AML-193 (cell line): ENCODE measurements around the gene ABCB8.
"Not testable (repeated sequence)": the region's sequence is repeated elsewhere in the genome, so short reads cannot be mapped to it uniquely, and the experiment has no call there.

Source experiments
- DNase-seq, 2 experiments: peaks; one replicate each; lab custom pipeline; 2025; lab: John Stamatoyannopoulos, UW

ABCB8 gene

GRCh38 chr7:150998341-150998740 is 29.9 kb upstream of the ABCB8 start:
- no peak for DNase-seq

GRCh38 chr7:150999001-150999400 is 29.2 kb upstream of the ABCB8 start:
- DNase-seq = no peak

DNA sequence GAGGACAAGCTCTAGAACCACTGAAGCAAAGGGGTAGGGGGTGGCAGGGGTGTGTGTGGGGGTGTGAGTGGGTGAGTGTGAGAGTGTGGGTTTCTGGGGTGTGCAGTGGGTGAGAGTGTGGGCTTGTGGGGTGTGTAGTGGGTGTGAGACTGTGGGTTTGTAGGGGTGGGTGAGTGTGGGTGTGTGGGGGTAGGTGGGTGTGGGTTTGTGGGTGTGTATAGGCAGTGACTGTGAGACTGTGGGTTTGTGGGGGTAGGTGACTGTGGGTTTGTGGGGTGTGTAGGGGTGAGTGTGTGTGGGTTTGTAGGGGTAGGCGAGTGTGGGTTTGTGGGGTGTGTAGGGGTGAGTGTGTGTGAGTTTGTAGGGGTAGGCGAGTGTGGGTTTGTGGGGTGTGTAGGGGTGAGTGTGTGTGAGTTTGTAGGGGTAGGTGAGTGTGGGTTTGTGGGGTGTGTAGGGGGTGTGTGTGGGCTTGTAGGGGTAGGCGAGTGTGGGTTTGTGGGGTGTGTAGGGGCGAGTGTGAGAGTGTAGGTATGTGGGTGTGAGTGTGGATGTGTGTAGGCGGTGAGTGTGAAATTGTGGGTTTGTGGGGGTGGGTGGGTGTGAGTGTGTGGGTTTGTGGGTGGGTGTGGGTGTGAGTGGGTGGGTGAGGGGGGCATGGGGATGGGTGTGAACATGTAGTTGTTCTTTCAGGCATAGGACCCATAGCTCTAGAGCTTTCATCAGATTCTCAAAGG is 28.6 kb upstream of the ABCB8 start:
- no peak for DNase-seq

- no peak for DNase-seq
Observed at GRCh38 chr7:151000897-151001495, 27.3 kb upstream of the ABCB8 start.

- DNase-seq = no peak
Observed at GRCh38 chr7:151001546-151001945, 26.7 kb upstream of the ABCB8 start.

DNA sequence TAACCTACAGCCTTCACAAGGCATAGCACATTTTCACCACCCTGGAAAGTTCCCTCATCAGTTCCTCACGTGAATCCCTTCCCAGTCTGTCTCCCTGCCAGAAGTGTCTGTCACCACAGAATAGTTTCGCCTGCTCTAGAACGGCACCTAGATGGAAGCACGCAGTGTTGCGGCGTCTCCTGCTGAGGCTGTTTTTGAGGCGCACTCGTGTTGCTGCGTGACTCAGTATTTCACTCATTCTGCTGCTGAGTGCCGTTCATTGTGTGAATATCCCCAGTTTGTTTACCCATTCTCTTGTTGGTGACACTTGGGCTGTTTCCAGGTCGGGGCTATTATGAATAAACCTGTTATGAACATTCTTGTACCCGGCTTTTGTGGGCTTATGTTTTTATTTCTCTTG is 24.7 kb upstream of the ABCB8 start:
- no peak for DNase-seq

DNA sequence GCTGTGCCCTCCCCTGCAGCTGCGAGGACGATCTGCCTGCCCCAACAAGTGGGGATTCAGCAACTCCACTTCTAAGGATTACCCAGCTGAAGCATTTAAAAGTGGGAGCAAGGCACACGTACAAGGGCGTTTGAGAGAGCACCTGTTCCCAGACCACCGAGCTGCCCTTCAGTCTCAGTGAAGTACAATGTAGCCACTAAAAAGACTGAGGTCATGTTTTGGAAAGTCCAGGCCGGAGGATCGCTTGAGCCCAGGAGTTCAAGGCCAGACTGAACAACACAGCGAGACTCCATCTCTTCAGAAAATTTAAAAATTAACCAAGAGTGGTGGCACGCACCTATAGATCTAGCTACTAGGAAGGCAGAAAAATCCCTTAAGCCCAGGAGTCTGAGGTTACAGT is 22.7 kb upstream of the ABCB8 start:
- no peak for DNase-seq

- DNase-seq = no peak
Observed at GRCh38 chr7:151006590-151007300, 21.5 kb upstream of the ABCB8 start.

DNA sequence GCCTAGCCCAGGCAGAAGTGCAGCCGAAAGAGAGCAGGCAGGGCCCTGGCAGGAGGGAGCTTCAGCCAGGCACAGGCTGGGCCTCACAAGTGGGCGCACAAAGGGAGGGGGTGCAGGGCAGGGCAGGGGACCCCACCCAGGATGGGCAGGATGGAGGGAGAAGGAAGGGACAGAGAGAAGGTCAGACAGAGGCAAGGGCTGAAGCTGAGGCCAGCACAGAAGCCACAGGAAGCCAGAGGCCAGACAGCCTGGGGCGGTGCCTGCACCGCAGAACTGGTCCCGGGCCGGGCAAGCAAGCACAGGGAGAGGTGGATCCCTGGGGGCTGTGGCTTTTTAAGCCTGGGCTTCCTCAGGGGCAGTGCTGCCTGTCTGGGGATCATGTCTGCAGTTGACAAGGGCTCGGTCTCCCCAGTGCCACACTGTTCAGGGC is 20.8 kb upstream of the ABCB8 start:
- DNase-seq = no peak

GRCh38 chr7:151008143-151008510 is 20.1 kb upstream of the ABCB8 start:
- DNase-seq = no peak

- peak; percentile 36 to 40 for DNase-seq
Observed at GRCh38 chr7:151008511-151009323, 19.5 kb upstream of the ABCB8 start.

- DNase-seq = no peak
Observed at GRCh38 chr7:151009327-151010036, 18.8 kb upstream of the ABCB8 start.

GRCh38 chr7:151010037-151010306 is 18.3 kb upstream of the ABCB8 start:
- DNase-seq = no peak

GRCh38 chr7:151010307-151011096 is 17.7 kb upstream of the ABCB8 start:
- no peak for DNase-seq

DNA sequence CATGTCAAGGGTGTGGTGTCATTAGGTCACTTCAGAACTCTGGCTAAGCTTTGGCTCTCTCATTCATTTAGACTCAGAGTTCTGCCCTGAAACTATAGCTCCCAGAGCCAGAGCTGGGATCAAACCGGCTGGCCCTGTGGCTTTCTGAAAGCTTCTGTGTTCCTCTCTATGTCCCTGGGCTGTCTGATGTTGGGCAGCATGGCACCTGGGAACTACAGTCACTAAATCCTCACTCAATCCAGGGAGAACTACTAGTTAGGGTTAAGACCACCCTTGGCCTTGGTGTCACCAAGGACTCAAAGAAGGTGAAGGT is 17.2 kb upstream of the ABCB8 start:
- no peak for DNase-seq

- not testable (repeated sequence) for DNase-seq
Observed at GRCh38 chr7:151011616-151012015, 16.6 kb upstream of the ABCB8 start.

GRCh38 chr7:151012031-151012692 is 16.1 kb upstream of the ABCB8 start:
- DNase-seq = no peak

DNA sequence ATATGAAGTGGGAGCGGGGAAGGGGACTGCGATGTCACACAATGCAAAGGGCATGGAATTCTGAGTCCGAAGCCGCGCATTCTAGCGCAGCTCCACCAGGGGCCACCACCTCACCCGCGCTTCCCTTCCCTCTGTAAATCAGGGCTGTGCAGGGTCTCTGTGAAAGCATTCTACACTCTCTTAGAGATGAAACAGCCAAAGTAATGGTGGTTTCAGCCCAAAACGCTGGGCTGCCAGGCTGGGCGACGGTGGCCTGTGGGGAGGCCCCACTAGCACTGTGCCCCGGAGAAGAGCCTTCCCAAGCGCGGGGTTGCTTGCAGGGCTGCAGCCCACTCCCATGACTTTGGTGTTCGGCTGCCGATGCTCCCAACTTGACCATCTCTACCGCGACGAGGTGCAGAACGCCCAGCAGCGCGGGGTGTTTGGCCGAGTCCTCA is 15.3 kb upstream of the ABCB8 start:
- no peak for DNase-seq

DNA sequence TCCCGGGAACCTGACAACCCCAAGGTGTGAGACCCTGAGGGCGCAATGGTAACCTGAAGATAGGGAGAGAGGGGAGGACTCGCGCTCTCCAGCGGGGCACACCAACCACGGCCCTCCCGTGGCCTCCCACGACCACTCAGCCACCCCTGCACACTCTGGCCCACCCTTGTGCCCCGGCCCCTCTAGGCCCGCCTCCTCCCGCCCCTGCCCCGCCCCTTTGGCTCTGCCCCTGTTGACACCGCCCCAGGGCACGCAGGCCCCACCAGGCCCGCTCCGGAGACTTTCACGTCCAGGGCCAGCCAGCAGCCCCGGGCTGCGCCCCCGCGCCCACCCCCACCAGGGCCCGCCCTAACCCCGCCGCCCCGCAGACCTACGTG is 14.9 kb upstream of the ABCB8 start:
- DNase-seq = no peak

GRCh38 chr7:151013733-151014497 is 14.3 kb upstream of the ABCB8 start:
- DNase-seq = no peak
